ENCODE data around the gene RELCH. TPM values are rescaled to one million over a fixed set of nuclear protein-coding genes. Genes with fewer than 3 reads are reported as not detected.

The RELCH gene
- total and polyA plus RNA-seq, 2 of the 13 experiments (the other 11 are each of a cell fraction or from before 2014, with no cell fraction given) = 5.6 to 31.7 TPM

DNA sequence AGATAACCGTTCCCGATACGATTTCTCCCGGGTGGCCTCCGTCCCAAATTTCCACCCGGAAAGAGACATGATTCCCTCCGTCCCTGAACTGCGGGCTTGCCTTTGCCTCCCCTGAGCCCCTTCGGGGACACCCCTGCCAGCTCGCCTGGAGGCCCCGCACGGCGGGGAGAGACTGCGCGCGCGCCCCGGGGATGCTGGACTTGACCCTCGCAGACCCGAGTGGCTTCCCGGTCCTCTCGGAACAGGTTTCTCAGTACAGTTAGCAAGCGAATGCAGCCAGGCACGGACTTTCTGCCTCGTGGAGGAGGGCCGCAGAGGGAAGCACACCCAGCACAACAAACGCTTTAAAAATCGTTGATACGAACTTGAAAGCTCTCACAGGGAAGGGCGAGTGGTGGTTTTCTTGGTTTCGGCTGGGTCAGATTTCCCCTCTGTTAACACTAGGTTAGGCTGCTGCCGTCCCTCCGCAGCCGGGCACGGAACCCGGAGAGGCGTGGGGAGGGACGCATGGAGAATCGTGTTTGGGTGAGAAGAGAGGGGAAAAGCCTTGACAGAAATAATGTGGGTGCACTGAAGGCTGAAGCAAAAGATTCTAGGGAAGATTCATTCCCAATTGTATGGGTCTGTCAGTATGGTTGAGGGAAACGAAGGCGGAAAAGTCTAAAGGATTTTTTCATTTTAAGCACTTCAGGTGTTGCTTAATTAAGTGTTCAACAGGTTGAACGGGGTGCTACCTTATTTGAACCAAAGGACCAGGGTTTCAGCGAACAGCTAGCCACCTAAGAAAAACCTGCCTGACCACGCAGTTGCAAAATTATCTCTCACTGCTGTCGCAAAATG lies 139.0 kb downstream of the RELCH start (continued):
- TF ChIP-seq, protein P1, sequence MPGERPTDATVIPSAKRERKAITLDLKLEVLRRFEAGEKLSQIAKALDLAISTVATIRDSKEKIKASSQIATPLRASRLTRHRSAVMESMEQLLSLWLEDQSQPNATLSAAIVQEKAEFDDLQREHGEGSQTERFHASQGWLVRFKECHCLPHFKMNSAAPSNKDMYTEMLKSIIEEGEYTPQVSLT (CRISPR knock-in tag; IDR thresholded peaks at IDR 0.05; ENCODE audit: borderline replicate concordance, low read depth) = no peak
- TF ChIP-seq RNF2 (conservative IDR thresholded peaks at IDR 0.05; ENCODE audit: low read depth) = 0 out of 2 replicates have a peak, but pooled peaks have one; percentile 33
- TF ChIP-seq EED (CRISPR knock-in tag; IDR thresholded peaks at IDR 0.05) = peak; percentile 58; the same call in 1 of the 2 replicates
- TF ChIP-seq SRSF9 (IDR thresholded peaks at IDR 0.05; ENCODE audit: borderline replicate concordance, insufficient read depth, low read depth, low read length, poor library complexity, severe bottlenecking) = no peak
- TF ChIP-seq, protein P2, sequence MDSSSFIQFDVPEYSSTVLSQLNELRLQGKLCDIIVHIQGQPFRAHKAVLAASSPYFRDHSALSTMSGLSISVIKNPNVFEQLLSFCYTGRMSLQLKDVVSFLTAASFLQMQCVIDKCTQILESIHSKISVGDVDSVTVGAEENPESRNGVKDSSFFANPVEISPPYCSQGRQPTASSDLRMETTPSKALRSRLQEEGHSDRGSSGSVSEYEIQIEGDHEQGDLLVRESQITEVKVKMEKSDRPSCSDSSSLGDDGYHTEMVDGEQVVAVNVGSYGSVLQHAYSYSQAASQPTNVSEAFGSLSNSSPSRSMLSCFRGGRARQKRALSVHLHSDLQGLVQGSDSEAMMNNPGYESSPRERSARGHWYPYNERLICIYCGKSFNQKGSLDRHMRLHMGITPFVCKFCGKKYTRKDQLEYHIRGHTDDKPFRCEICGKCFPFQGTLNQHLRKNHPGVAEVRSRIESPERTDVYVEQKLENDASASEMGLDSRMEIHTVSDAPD (CRISPR knock-in tag; IDR thresholded peaks at IDR 0.05) = 0 out of 2 replicates have a peak, but pooled peaks have one; percentile 47
- TF ChIP-seq ZFP90 (CRISPR knock-in tag; IDR thresholded peaks at IDR 0.05; ENCODE audit: borderline replicate concordance) = 0 out of 2 replicates have a peak, but pooled peaks have one; percentile 31
- TF ChIP-seq, protein P3, sequence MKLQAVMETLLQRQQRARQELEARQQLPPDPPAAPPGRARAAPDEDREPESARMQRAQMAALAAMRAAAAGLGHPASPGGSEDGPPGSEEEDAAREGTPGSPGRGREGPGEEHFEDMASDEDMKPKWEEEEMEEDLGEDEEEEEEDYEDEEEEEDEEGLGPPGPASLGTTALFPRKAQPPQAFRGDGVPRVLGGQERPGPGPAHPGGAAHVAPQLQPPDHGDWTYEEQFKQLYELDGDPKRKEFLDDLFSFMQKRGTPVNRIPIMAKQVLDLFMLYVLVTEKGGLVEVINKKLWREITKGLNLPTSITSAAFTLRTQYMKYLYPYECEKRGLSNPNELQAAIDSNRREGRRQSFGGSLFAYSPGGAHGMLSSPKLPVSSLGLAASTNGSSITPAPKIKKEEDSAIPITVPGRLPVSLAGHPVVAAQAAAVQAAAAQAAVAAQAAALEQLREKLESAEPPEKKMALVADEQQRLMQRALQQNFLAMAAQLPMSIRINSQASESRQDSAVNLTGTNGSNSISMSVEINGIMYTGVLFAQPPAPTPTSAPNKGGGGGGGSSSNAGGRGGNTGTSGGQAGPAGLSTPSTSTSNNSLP (IDR thresholded peaks at IDR 0.05; ENCODE audit: low read depth, low read length) = no peak
- TF ChIP-seq GATAD2A (CRISPR knock-in tag; IDR thresholded peaks at IDR 0.05) = peak; percentile 17; the same call in 1 of the 2 replicates
- no peak for TF ChIP-seq TOE1 (CRISPR knock-in tag; IDR thresholded peaks at IDR 0.05)
- TF ChIP-seq ZFY (CRISPR knock-in tag; IDR thresholded peaks at IDR 0.05) = 0 out of 2 replicates have a peak, but pooled peaks have one; percentile 10
- TF ChIP-seq SOX5 (CRISPR knock-in tag; IDR thresholded peaks at IDR 0.05; ENCODE audit: borderline replicate concordance) = no peak
- TF ChIP-seq, protein P4, sequence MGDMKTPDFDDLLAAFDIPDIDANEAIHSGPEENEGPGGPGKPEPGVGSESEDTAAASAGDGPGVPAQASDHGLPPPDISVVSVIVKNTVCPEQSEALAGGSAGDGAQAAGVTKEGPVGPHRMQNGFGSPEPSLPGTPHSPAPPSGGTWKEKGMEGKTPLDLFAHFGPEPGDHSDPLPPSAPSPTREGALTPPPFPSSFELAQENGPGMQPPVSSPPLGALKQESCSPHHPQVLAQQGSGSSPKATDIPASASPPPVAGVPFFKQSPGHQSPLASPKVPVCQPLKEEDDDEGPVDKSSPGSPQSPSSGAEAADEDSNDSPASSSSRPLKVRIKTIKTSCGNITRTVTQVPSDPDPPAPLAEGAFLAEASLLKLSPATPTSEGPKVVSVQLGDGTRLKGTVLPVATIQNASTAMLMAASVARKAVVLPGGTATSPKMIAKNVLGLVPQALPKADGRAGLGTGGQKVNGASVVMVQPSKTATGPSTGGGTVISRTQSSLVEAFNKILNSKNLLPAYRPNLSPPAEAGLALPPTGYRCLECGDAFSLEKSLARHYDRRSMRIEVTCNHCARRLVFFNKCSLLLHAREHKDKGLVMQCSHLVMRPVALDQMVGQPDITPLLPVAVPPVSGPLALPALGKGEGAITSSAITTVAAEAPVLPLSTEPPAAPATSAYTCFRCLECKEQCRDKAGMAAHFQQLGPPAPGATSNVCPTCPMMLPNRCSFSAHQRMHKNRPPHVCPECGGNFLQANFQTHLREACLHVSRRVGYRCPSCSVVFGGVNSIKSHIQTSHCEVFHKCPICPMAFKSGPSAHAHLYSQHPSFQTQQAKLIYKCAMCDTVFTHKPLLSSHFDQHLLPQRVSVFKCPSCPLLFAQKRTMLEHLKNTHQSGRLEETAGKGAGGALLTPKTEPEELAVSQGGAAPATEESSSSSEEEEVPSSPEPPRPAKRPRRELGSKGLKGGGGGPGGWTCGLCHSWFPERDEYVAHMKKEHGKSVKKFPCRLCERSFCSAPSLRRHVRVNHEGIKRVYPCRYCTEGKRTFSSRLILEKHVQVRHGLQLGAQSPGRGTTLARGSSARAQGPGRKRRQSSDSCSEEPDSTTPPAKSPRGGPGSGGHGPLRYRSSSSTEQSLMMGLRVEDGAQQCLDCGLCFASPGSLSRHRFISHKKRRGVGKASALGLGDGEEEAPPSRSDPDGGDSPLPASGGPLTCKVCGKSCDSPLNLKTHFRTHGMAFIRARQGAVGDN (CRISPR knock-in tag; IDR thresholded peaks at IDR 0.05) = peak; percentile 66; the same call in 1 of the 2 replicates
- no peak for TF ChIP-seq RFXAP (CRISPR knock-in tag; IDR thresholded peaks at IDR 0.05; ENCODE audit: borderline replicate concordance)
- 0 out of 2 replicates have a peak, but pooled peaks have one; percentile 44 for TF ChIP-seq ZNF773 (CRISPR knock-in tag; IDR thresholded peaks at IDR 0.05; ENCODE audit: borderline replicate concordance)
